ENCODE measurements around the gene EGLN2. TPM values are rescaled to one million over a fixed set of nuclear protein-coding genes. Genes with fewer than 3 reads are reported as not detected.

The EGLN2 gene
- total RNA-seq, 2 experiments from 2014 or later, result 101 to 105 TPM

GRCh38 chr19:40800997-40801377 is 2.0 kb downstream of the EGLN2 start:
- DNase-seq (no peak), ATAC-seq (no peak)
- peak overlapping the region; percentile 64 for H3K27ac Mint-ChIP-seq
- H3K4me3 Mint-ChIP-seq, result peak overlapping the region; percentile 95
- no peaks in the 10 kb centered on the region for H3K9me3 Mint-ChIP-seq (ENCODE audit: low read depth)
- CTCF ChIA-PET, result interaction anchor here (1.1 to 2.8 kb wide), 4 partner anchors 23 to 138 kb away, joined by 4 to 8 read pairs (median 4); partner anchors contain the start of genes COQ8B, ITPKC and RAB4B
- H3K36me3 Mint-ChIP-seq, result peaks cover 37% of the 10 kb centered on the region
- H3K27me3 Mint-ChIP-seq, result no peaks in the 10 kb centered on the region
- H3K4me1 Mint-ChIP-seq, result peaks cover 76% of the 10 kb centered on the region

GRCh38 chr19:40801426-40802299 is 2.7 kb downstream of the EGLN2 start:
- CTCF ChIA-PET, result interaction anchor here (1.1 to 2.8 kb wide), 5 partner anchors 23 to 167 kb away, joined by 4 to 8 read pairs (median 5); partner anchors contain the start of genes COQ8B, ITPKC and RAB4B
- Mint-ChIP-seq H3K4me3 (peak overlapping the region; percentile 65), H3K4me1 (peaks cover 83% of the 10 kb centered on the region), H3K36me3 (peaks cover 37% of the 10 kb centered on the region), H3K27ac (peak overlapping the region; percentile 89), H3K27me3 (no peaks in the 10 kb centered on the region), H3K9me3 (ENCODE audit: low read depth) (no peaks in the 10 kb centered on the region)
- DNase-seq (no peak), ATAC-seq (no peak)

- no peaks in the 10 kb centered on the region for H3K27me3 Mint-ChIP-seq
- ATAC-seq (no peak), DNase-seq (no peak)
- CTCF ChIA-PET, result interaction anchor here (0.5 to 6.4 kb wide), 6 partner anchors 16 to 463 kb away, joined by 3 to 60 read pairs (median 4); no protein-coding TSS in a partner anchor
- H3K4me1 Mint-ChIP-seq, result peaks cover 87% of the 10 kb centered on the region
- peaks cover 36% of the 10 kb centered on the region for H3K36me3 Mint-ChIP-seq
- H3K4me3 Mint-ChIP-seq, result peak overlapping the region; percentile 65
- no peaks in the 10 kb centered on the region for H3K9me3 Mint-ChIP-seq (ENCODE audit: low read depth)
- peak overlapping the region; percentile 89 for H3K27ac Mint-ChIP-seq
Measured at GRCh38 chr19:40802300-40803169, 3.5 kb downstream of the EGLN2 start.

GRCh38 chr19:40803170-40803856 is 4.3 kb downstream of the EGLN2 start:
- DNase-seq (no peak), ATAC-seq (no peak)
- Mint-ChIP-seq H3K4me3 (peak overlapping the region; percentile 65), H3K4me1 (peaks cover 85% of the 10 kb centered on the region), H3K27me3 (no peaks in the 10 kb centered on the region), H3K27ac (peak overlapping the region; percentile 89), H3K9me3 (ENCODE audit: low read depth) (no peaks in the 10 kb centered on the region), H3K36me3 (peaks cover 43% of the 10 kb centered on the region)
- CTCF ChIA-PET, result interaction anchor here (0.5 to 6.4 kb wide), 4 partner anchors 15 to 464 kb away, joined by 3 to 60 read pairs (median 3); no protein-coding TSS in a partner anchor

- Mint-ChIP-seq H3K27me3 (no peaks in the 10 kb centered on the region), H3K9me3 (ENCODE audit: low read depth) (no peaks in the 10 kb centered on the region), H3K4me3 (peak overlapping the region; percentile 65), H3K27ac (peak overlapping the region; percentile 89), H3K4me1 (peaks cover 84% of the 10 kb centered on the region), H3K36me3 (peaks cover 43% of the 10 kb centered on the region)
- peak; percentile 78 for DNase-seq
- ATAC-seq, result peak; percentile 35
- CTCF ChIA-PET, result interaction anchor here (0.7 to 6.4 kb wide), 6 partner anchors 15 to 87 kb away, joined by 3 to 60 read pairs (median 24); partner anchors contain the start of genes COQ8B, ITPKC, MIA and RAB4B
Measured at GRCh38 chr19:40803857-40804782, 5.1 kb downstream of the EGLN2 start.

GRCh38 chr19:40804783-40805242 is 5.8 kb downstream of the EGLN2 start:
- Mint-ChIP-seq H3K36me3 (peaks cover 43% of the 10 kb centered on the region), H3K27me3 (no peaks in the 10 kb centered on the region), H3K4me1 (peaks cover 88% of the 10 kb centered on the region), H3K9me3 (ENCODE audit: low read depth) (no peaks in the 10 kb centered on the region), H3K4me3 (peak overlapping the region; percentile 65), H3K27ac (peak overlapping the region; percentile 89)
- CTCF ChIA-PET, result interaction anchor here (0.7 to 6.4 kb wide), 8 partner anchors 7 to 170 kb away, joined by 3 to 60 read pairs (median 18); partner anchors contain the start of genes COQ8B, EGLN2, ITPKC and MIA
- ATAC-seq (no peak), DNase-seq (no peak)

- Mint-ChIP-seq H3K4me3 (no peak overlapping the region), H3K27ac (peak overlapping the region; percentile 89), H3K4me1 (peaks cover 87% of the 10 kb centered on the region), H3K27me3 (no peaks in the 10 kb centered on the region), H3K9me3 (ENCODE audit: low read depth) (no peaks in the 10 kb centered on the region), H3K36me3 (peaks cover 43% of the 10 kb centered on the region)
- no peak for ATAC-seq
- CTCF ChIA-PET, result interaction anchor here (1.4 to 6.4 kb wide), 9 partner anchors 8 to 170 kb away, joined by 3 to 60 read pairs (median 17); partner anchors contain the start of genes COQ8B, EGLN2, ITPKC and MIA
- DNase-seq, result peak; percentile 71
Measured at GRCh38 chr19:40805258-40805868, 6.4 kb downstream of the EGLN2 start.

GRCh38 chr19:40806423-40807146 is 7.6 kb downstream of the EGLN2 start:
- H3K27ac Mint-ChIP-seq, result peak overlapping the region; percentile 89
- peak overlapping the region; percentile 31 for H3K4me3 Mint-ChIP-seq
- CTCF ChIA-PET, result interaction anchor here (0.8 to 6.4 kb wide), 19 partner anchors 9 to 453 kb away, joined by 3 to 60 read pairs (median 5); partner anchors contain the start of genes ACTMAP, COQ8B, EGLN2 and ITPKC
- ATAC-seq (peak; percentile 54), DNase-seq (peak; percentile 87)
- no peaks in the 10 kb centered on the region for H3K9me3 Mint-ChIP-seq (ENCODE audit: low read depth)
- peaks cover 84% of the 10 kb centered on the region for H3K4me1 Mint-ChIP-seq
- peaks cover 3% of the 10 kb centered on the region for H3K27me3 Mint-ChIP-seq
- peaks cover 37% of the 10 kb centered on the region for H3K36me3 Mint-ChIP-seq

- Mint-ChIP-seq H3K4me3 (no peak overlapping the region), H3K36me3 (peaks cover 31% of the 10 kb centered on the region), H3K4me1 (peaks cover 80% of the 10 kb centered on the region), H3K9me3 (ENCODE audit: low read depth) (no peaks in the 10 kb centered on the region), H3K27me3 (peaks cover 8% of the 10 kb centered on the region), H3K27ac (peak overlapping the region; percentile 89)
- ATAC-seq (no peak), DNase-seq (no peak)
- CTCF ChIA-PET, result interaction anchor here (0.9 to 6.4 kb wide), 17 partner anchors 10 to 198 kb away, joined by 3 to 60 read pairs (median 6); partner anchors contain the start of genes ACTMAP, EGLN2, MIA and RAB4B
Measured at GRCh38 chr19:40807147-40808020, 8.4 kb downstream of the EGLN2 start.

- Mint-ChIP-seq H3K27me3 (peaks cover 14% of the 10 kb centered on the region), H3K4me3 (no peak overlapping the region), H3K27ac (no peak overlapping the region), H3K36me3 (peaks cover 30% of the 10 kb centered on the region), H3K4me1 (peaks cover 75% of the 10 kb centered on the region), H3K9me3 (ENCODE audit: low read depth) (no peaks in the 10 kb centered on the region)
- no peak for DNase-seq
- ATAC-seq, result no peak
- CTCF ChIA-PET, result interaction anchor here (1.3 to 6.4 kb wide), 8 partner anchors 11 to 148 kb away, joined by 3 to 60 read pairs (median 18); partner anchors contain the start of genes ACTMAP, EGLN2, MIA and RAB4B
Measured at GRCh38 chr19:40808021-40808325, 9.0 kb downstream of the EGLN2 start.
